Inferior parietal cortex (tissue), 1 donor: ENCODE results near the gene S100PBP.
A peak's percentile ranks its signal among the peaks of the same experiment; 100 is the strongest.

Experiments used
- DNase-seq: peaks from one replicate; pipeline ENCODE4 v3.0.0-alpha.2; 2016; ENCODE audit errors: extremely low spot score

The S100PBP gene

DNA sequence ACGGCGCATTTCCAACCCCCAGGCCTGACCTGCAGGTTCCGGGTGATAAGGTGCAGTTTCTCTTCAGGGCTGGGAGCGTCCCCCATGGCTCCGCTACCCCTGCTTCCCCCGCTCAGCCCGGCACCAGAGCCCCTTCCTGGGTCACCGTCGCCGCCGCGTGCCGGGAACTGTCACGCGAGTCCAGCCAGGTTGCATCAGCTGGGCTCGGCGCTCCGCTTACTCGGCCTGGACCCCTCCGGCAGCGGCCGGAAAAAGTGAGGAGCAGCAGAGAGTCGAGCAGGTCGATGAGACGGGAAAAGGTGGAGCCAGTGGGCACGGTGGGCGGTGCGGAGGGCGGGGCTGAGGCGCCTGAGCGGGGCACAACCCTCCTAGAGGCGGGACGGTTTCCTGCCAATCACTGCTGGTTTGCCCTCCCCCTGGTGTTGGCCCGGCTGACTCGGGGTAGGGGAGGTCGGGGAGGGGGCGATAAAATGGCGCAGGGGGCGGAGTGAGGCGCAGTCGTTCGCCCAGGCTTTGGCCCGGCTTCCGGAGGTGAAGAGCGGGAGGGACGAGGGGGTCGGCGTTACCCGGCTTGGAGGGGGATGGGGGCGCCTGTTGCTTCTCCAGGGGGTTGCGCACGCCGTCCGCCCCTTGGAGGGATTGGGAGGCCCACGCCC lies at the start of gene S100PBP, which contains the start of gene YARS1:
Gene S100PBP (plus strand): TSS at position 495 of the 656 bp plus-strand sequence. CDS start 8,447 bp downstream, outside the sequence.
Gene YARS1 (minus strand): TSS at position 200 of the 656 bp plus-strand sequence. CDS start 114 bp downstream, at position 86.
- peak; percentile 97 for DNase-seq

DNA sequence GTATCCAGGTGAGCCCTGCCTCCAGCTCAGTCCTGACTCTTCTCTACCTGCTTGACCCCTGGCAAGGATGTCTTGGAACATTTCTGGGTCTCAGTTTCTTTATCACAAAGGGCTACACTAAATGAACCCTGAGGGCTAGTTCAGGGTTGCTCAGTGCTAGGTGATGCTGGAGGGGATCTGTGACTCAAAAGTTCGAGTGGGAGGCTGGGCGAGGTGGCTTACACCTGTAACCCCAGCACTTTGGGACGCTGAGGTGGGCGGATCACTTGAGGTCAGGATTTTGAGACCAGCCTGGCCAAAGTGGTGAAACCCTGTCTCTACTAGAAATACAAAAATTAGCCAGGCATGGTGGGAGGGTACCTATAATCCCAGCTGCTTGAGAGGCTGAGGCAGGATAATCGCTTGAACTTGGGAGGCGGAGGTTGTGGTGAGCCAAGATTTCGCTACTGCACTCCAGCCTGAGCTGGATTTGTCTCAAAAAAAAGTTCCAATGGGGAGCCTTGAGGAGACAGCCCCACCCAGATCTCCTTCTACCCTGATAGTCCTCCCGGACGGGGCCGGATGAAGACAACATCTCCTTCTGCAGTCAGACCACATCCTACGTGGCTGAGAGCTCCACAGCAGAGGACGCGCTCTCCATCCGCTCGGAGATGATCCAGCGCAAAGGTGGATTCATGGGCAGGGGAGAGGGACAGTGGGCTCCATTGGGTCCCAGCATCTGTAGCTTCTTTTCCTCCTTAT lies 49.2 kb upstream of the S100PBP start:
- no peak for DNase-seq

DNA sequence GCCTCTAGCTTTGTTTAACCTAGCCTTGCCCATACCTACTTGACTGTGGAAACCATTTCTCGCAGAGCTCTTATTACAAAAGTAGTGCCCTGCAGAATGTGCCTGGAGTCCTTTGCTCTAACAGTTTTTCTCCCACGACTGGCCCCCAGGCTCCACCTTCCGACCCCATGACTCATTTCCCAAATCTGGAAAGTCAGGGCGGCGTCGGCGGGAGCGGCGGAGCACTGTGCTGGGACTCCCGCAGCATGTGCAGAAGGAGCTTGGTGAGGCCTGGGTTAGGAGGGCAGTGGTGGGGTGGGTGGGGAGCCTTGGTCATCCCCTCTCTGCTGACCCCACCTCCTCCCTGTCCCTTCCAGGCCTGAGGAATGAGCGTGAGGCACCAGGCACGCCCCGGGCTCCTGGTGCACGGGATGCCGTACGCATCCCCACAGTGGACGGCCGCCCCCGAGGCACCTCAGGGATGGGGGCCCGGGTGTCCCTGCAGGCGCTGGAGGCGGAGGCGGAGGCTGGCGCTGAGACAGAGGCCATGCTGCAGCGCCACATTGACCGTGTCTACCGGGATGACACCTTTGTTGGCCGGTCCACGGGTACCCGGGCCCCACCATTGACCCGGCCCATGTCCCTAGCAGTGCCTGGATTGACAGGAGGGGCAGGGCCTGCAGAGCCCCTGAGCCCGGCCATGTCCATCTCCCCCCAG lies 47.8 kb upstream of the S100PBP start:
- DNase-seq = no peak

DNA sequence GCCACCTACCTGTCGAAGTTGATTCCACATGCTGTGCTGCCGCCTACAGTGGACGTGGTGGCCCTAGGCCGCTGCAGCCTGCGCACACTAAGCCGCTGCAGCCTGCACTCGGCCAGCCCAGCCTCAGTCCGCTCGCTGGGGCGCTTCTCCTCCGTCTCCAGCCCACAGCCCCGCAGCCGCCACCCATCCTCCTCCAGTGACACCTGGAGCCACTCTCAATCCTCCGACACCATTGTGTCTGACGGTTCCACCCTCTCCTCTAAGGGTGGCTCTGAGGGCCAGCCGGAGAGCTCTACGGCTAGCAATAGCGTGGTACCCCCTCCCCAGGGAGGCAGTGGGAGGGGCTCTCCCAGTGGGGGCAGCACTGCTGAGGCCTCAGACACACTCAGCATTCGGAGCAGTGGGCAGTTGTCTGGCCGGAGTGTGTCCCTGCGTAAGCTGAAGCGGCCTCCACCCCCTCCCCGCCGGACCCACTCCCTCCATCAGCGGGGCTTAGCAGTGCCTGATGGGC lies 47.2 kb upstream of the S100PBP start:
- DNase-seq = no peak

DNA sequence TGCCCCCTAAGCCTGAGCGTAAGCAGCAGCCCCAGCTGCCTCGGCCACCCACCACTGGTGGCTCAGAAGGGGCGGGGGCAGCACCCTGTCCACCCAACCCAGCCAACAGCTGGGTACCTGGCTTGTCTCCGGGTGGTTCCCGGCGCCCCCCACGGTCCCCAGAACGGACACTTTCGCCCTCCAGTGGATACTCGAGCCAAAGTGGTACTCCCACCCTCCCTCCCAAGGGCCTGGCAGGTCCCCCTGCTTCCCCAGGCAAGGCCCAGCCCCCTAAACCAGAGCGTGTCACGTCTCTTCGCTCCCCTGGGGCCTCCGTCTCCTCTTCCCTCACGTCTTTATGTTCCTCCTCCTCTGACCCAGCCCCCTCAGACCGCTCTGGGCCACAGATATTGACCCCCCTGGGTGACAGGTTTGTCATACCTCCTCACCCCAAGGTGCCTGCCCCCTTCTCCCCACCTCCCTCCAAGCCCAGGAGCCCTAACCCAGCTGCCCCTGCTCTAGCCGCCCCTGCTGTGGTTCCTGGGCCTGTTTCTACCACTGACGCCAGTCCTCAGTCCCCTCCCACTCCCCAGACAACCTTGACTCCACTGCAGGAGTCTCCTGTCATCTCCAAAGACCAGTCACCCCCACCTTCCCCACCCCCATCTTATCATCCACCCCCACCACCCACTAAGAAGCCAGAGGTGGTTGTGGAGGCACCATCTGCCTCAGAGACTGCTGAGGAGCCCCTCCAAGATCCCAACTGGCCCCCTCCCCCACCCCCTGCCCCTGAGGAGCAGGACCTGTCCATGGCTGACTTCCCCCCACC lies 46.5 kb upstream of the S100PBP start:
- no peak for DNase-seq

DNA sequence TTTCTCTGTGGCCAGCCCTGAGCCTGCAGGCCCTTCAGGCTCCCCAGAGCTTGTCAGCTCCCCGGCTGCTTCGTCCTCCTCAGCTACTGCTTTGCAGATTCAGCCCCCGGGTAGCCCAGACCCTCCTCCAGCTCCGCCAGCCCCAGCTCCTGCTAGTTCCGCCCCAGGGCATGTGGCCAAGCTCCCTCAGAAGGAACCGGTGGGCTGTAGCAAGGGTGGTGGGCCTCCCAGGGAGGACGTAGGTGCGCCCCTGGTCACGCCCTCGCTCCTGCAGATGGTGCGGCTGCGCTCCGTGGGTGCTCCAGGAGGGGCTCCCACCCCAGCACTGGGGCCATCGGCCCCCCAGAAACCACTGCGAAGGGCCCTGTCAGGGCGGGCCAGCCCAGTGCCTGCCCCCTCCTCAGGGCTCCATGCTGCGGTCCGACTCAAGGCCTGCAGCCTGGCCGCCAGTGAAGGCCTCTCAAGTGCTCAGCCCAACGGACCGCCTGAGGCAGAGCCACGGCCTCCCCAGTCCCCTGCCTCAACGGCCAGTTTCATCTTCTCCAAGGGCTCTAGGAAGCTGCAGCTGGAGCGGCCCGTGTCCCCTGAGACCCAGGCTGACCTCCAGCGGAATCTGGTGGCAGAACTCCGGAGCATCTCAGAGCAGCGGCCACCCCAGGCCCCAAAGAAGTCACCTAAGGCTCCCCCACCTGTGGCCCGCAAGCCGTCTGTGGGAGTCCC lies 45.7 kb upstream of the S100PBP start:
- DNase-seq = no peak

DNA sequence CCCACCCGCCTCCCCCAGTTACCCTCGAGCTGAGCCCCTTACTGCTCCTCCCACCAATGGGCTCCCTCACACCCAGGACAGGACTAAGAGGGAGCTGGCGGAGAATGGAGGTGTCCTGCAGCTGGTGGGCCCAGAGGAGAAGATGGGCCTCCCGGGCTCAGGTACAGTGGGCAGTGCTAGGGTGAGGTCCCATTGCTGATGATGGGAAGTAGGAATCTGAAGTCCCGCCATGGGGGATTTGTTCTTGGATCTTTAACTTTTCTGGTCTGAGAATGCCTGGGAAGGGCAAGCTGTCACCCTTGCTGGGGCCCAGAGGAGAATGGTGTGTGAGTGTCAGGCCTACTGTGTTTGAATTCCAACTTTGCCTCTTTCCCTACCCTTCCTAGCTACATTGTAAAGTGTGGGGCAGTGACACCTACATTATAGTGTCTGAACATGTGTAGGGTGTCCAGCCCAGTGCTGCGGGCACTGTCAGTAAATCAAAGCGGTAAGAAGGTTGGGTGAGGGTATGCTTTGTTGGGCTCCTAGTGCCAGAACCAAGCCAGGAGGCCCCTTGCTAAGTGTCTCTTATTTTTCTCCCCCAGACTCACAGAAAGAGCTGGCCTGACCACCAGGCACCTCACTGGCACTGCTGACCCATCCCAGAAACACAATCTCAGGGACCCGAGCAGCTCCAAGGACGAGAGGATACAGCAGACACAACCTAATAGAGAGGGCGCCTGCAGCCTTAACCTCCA lies 45.0 kb upstream of the S100PBP start:
- no peak for DNase-seq

DNA sequence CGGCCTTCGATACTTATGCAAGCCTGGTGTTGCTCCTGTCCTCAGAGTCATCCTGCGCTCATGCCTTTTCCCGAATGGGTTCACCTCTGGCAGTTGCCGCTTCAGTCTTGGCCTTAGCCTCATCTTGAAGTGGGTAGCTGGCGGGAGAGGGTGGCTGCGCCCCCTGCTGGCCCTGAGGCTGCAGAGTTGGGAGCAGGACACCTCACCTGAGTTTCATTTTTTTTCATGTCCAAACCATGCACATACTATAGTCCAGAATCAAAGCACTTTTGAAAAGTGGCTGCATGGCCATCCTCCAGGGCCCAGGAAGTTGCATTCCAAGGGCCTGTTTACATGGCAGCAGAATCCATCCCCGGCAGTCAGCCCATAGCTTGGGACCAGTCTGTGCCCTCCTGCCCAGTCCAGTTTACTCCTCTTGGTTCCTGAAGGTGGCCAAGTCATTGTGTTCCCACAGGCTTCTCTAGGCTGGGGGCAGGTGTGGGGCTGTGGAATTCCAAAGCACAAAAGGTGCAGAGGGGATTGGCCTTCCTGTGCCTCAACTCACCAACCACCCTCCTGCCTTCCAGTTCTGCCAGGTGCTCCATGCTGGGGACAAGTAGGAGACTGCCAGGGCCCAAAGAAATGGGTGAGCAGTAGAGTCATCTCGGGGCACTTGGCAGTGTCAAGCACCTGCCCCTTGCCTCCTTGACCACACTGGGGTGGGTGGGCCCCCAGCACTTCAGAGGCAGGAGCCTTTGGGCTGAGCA lies 44.3 kb upstream of the S100PBP start:
- DNase-seq = peak; percentile 69

DNA sequence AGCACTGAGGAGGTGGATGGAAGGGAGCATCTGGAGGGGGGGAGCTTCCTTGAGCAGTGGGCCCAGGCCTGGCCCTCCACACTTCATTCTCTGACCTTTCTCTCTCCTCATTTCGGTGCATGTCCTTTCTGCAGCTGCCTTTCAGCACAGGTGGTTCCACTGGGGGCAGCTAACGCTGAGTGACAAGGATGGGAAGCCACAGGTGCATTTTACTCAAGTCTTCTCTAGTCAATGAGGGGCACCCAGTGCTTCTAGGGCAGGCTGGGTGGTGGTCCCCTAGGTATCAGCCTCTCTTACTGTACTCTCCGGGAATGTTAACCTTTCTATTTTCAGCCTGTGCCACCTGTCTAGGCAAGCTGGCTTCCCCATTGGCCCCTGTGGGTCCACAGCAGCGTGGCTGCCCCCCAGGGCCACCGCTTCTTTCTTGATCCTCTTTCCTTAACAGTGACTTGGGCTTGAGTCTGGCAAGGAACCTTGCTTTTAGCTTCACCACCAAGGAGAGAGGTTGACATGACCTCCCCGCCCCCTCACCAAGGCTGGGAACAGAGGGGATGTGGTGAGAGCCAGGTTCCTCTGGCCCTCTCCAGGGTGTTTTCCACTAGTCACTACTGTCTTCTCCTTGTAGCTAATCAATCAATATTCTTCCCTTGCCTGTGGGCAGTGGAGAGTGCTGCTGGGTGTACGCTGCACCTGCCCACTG lies 43.5 kb upstream of the S100PBP start:
- no peak for DNase-seq

DNA sequence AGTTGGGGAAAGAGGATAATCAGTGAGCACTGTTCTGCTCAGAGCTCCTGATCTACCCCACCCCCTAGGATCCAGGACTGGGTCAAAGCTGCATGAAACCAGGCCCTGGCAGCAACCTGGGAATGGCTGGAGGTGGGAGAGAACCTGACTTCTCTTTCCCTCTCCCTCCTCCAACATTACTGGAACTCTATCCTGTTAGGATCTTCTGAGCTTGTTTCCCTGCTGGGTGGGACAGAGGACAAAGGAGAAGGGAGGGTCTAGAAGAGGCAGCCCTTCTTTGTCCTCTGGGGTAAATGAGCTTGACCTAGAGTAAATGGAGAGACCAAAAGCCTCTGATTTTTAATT lies 43.0 kb upstream of the S100PBP start:
- DNase-seq = no peak

DNA sequence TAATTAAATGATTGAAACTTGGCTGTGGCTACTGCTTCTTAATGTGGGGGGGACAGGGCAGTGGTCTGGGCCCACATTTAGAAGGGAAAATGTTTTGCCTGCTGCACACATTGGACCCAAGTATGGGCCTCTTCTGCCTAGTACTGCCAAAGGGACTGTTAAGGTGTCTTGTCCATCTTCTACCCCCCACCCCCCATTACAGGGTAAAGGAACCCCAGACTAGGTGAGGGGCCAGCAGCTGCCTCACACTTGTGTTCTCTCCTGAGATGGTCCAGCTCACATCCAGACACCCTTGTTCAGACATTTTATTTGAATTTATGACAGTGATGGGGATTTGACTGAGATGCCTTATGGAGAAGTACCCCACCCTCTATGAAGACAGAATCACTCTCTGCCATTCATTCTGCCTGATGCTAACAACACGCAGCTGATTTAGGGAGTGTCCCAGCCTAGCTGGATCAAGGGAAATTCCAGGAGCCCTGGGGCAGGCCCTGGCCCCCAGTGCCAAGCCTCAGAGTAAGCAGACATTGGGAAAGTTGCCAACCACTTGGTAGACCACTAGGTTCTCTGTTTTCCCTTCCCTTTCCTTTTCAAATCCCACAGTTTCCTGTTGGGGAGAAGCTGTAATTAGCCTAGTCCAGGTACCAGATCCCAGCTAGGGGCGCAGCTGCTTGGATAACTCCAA lies 42.4 kb upstream of the S100PBP start:
- no peak for DNase-seq

DNA sequence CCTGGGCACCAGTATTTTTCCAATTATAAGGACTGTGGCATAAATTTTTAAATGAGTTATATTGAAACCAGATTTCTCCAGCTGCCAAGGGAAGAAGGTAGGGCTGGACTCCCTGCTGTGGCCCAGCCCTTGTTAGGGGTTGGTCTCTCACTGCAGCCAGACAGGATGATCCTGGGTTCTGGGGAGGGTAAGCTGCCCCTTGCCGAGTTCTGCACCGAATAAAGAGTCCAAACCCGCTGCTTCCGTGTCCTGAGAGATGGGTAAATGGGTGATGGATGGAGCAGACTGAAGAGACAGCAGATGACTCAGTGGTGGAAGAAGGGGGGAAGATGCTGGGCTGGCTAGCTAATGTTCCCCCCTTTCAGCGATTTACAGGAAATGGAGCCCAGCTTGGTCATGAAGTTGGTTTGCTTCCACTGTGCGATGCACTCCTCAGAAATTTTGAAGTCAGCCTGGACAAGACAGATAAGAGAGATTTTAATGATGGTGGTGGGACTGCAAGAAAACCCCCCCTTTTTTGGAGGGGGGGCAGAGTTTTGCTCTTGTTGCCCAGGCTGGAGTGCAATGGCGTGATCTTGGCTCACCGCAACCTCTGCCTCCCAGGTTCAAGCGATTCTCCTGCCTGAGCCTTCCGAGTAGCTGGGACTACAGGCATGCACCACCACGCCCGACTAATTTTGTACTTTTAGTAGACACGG lies 41.7 kb upstream of the S100PBP start:
- no peak for DNase-seq

DNA sequence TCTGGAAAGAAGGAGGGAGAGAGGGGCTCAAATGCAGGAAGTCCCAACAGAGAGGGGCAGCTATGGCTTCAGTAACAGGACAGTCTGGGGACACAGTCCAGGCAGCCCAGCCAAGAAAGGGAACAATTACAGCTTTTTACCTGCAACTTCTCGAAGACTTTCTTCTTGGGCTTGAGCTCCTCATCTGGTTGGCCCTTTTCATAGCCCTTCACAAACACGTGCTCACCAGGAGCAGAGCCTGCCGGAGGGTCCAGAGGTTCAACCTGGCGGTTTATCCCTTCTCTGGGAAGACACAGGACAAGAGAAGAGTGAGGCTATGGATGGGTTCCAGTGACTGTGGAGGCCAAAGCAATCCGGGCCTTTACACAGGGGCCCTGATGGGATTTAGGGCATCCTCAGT lies 38.2 kb upstream of the S100PBP start:
- DNase-seq = no peak

DNA sequence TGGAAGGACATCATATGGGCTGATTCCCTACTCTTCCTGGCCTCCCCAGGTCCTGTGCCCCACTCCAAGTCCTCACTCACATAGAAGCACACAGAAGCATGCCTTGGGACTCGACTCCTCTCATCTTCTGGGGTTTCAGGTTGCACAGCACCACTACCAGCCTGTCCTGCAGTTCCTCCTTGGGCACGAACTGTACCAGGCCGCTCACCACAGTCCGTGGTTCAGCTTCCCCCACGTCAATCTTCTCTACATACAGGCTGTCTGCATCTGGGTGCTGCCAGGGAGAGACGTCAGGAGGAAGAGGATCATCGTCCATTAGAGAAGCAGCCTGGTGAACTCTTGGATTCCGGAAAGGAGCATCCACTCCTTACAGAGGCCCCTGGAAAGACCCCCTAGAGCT lies 37.4 kb upstream of the S100PBP start:
- DNase-seq = no peak

DNA sequence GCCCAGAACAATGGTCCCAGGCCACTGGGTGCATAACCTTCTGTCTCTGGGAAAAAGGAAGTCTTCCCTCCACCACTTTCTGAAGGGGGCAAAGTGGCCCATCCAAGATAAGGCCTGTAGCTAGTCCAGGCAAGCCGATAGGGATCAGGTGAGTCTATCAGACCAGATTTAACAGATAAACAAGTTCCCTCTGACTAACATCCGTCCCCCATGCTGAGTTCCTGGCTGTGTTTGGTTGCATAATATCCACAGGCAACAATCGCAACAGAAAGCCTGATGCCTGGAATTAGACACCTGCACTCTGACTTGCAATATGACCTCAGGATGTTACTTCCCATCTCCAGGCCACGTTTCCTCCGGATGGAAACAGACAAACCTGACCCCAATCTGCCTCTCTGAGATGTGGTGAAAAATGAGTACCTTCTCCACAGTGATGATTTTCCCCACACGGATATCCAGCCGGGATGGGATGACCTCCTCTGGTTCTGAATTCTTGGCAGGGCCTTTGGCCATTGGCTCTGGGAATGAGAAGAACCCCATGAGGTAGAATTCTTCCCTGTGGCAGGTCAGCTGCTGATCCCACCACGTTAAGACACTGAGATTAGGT lies 36.7 kb upstream of the S100PBP start:
- DNase-seq = no peak

DNA sequence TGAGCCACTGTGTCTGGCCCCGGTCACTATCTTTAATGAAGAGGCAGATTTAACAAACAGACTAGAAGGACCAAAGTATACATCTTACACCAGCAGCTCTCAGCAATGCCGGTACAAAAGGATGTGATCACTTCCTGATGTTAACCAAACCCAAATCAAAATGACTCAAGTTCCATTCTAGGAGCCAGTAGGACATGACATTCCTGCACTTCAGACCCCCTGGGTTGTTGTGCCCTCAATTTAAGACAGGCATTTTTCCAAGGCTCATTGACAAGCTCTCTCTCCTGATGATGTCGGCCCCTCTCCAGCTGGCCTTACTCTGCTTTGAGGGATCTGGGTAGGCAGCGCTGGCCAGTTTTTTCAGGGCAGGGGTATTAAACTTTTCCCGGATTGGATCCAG lies 35.4 kb upstream of the S100PBP start:
- DNase-seq = no peak

DNA sequence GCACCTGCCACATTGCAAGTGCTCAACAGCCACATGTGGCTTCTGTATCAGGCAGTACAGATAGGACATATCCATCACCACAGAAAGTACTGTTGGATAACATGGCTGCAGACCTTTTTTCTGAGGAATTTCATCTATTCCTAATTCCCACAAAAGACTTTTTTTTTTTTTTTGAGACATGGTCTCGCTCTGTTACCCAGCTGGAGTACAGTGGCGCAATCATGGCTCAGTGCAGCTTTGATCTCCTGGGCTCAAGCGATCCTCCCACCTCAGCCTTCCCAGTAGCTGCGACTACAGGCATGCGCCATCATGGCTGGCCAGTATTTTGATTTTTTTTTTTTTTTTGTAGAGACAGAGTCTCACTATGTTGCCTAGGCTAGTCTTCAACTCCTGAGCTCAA lies 33.6 kb upstream of the S100PBP start:
- DNase-seq = no peak
